K562 (cell line): Measurements from ENCODE around the gene BOD1L1. TPM values are rescaled to one million over a fixed set of nuclear protein-coding genes. Genes with fewer than 3 reads are reported as not detected.

ENCODE experiments used
- ATAC-seq: fragments of 200-7000 bp; cut with Tn5 transposase; 3 replicates; pipeline ENCODE4 v1.9.1; 2020; ENCODE audit warnings: moderate library complexity
- BruUV-seq: library from RNA; stranded (reverse); fragments of 400-500 nt; replicated peaks from 2 replicates; lab custom pipeline; 2021; lab: Mats Ljungman, UMichigan
- CTCF ChIA-PET: fragments of 300-600 bp; formaldehyde crosslinking; extraction: SDS; loops from one replicate; lab custom pipeline; 2021; ENCODE audit warnings: low intra/inter-chr PET ratio; lab: Yijun Ruan, JAX
- POLR2A ChIA-PET: fragments of 300-600, 350-650 bp; sonication (Branson Sonifier 250); formaldehyde crosslinking; extraction: SDS; loops from one replicate; lab custom pipeline; 2021; ENCODE audit warnings: antibody characterized with exemption, inconsistent platforms; lab: Yijun Ruan, JAX
- DNase-seq, 4 experiments: peaks; one replicate each; pipeline versions ENCODE4 v3.0.0 to v3.0.0-alpha.2; 2011 to 2018; ENCODE audit warnings: low spot score in 3 of 4, mixed read lengths in 3 of 4; ENCODE audit errors: extremely low read depth in 1 of 4
- FAIRE-seq: peaks from 2 replicates; lab custom pipeline; 2011; peaks lifted over from hg19 to GRCh38; lab: Jason Lieb, UNC
- H2AFZ ChIP-seq: 2 replicates; pipeline ENCODE4 v1.6.0; 2011; ENCODE audit warnings: low read depth, low read length, control low read depth, inconsistent platforms
- H3K27ac ChIP-seq: fragments of 200-600 bp; 3 replicates; pipeline ENCODE4 v1.8.0; 2011; ENCODE audit warnings: low read depth, mild to moderate bottlenecking, control low read depth, inconsistent platforms, low read length, moderate library complexity, mixed read lengths; ENCODE audit errors: extremely low read depth
- H3K27me3 ChIP-seq, 2 experiments: fragments of 300-600 bp in 1 of 2; 2 replicates in 1 of 2; 3 replicates in 1 of 2; pipeline versions ENCODE4 v1.6.0 to v1.8.0; 2011; ENCODE audit warnings: inconsistent platforms in 2 of 2, low read length in 2 of 2, mild to moderate bottlenecking in 1 of 2, mixed read lengths in 1 of 2, moderate library complexity in 1 of 2; ENCODE audit not compliant: control insufficient read depth in 2 of 2, insufficient read depth in 2 of 2
- H3K36me3 ChIP-seq: fragments of 300-600 bp; 3 replicates; pipeline ENCODE4 v1.8.0; 2011; ENCODE audit warnings: mild to moderate bottlenecking, low read length, inconsistent platforms; ENCODE audit not compliant: control insufficient read depth, insufficient read depth
- H3K4me1 ChIP-seq, 2 experiments: fragments of 200-600 bp in 1 of 2; replicated peaks in 1 of 2; 2 replicates in 1 of 2; 3 replicates in 1 of 2; pipeline versions ENCODE4 v1.5.1 to v1.8.0; 2011; ENCODE audit warnings: inconsistent platforms in 2 of 2, low read length in 2 of 2, mild to moderate bottlenecking in 1 of 2, mixed read lengths in 1 of 2, moderate library complexity in 1 of 2; ENCODE audit not compliant: control insufficient read depth in 2 of 2, insufficient read depth in 2 of 2
- H3K4me2 ChIP-seq: 2 replicates; pipeline ENCODE4 v1.6.1; 2011; ENCODE audit warnings: low read length, control low read depth, inconsistent platforms, mixed read lengths; ENCODE audit not compliant: insufficient read depth
- H3K4me3 ChIP-seq: fragments of 200-600 bp; sonication (generic), shearing (Covaris generic); 2 replicates; pipeline ENCODE4 v1.5.1; 2016; ENCODE audit warnings: control low read depth, inconsistent platforms
- H3K79me2 ChIP-seq: fragments of 200-600 bp; 3 replicates; pipeline ENCODE4 v1.8.0; 2011; ENCODE audit warnings: low read length, inconsistent platforms; ENCODE audit not compliant: control insufficient read depth, insufficient read depth
- H3K9ac ChIP-seq, 2 experiments: 2 replicates each; pipeline versions ENCODE4 v1.6.0 to v1.6.1; 2011; ENCODE audit warnings: low read depth in 2 of 2, low read length in 2 of 2, control low read depth in 1 of 2, inconsistent platforms in 1 of 2, mild to moderate bottlenecking in 1 of 2, mixed read lengths in 1 of 2; ENCODE audit not compliant: insufficient read depth in 1 of 2
- H3K9me1 ChIP-seq: one replicate; pipeline ENCODE4 v1.6.0; 2011; ENCODE audit warnings: inconsistent platforms, mild to moderate bottlenecking, low read length, moderate library complexity; ENCODE audit not compliant: control insufficient read depth, insufficient read depth
- H3K9me3 ChIP-seq: replicated peaks from 2 replicates; pipeline ENCODE4 v1.5.1; 2011; ENCODE audit warnings: low read depth, low read length, inconsistent platforms; ENCODE audit not compliant: control insufficient read depth, insufficient read depth
- H4K20me1 ChIP-seq: replicated peaks from 2 replicates; pipeline ENCODE4 v1.6.1; 2011; ENCODE audit warnings: low read length, inconsistent platforms, mixed read lengths; ENCODE audit not compliant: control insufficient read depth, insufficient read depth
- ADNP ChIP-seq: fragments of 200-800 bp; sonication (Bioruptor generic); IDR thresholded peaks from 2 replicates; pipeline ENCODE4 v1.6.1; 2016; ENCODE audit warnings: missing genetic modification characterization, missing compliant biosample characterization
- ARNT ChIP-seq, 2 experiments: fragments of 450-650 bp; IDR thresholded peaks; 2 replicates each; pipeline ENCODE4 v1.6.1; 2016; ENCODE audit warnings: mild to moderate bottlenecking in 1 of 2
- BCOR ChIP-seq: fragments of 450-650 bp; IDR thresholded peaks from 2 replicates; pipeline ENCODE4 v1.6.1; 2016
- CBX1 ChIP-seq: sonication (generic); IDR thresholded peaks from 2 replicates; pipeline ENCODE4 v1.6.1; 2016; ENCODE audit warnings: antibody characterized with exemption, low read depth, mild to moderate bottlenecking
- FOXO4 ChIP-seq: fragments of 450-650 bp; formaldehyde crosslinking; IDR thresholded peaks from 2 replicates; pipeline ENCODE4 v1.4.0; 2020; ENCODE audit warnings: mild to moderate bottlenecking, moderate library complexity
- HDAC2 ChIP-seq: fragments of 450-650 bp; IDR thresholded peaks from 2 replicates; pipeline ENCODE4 v1.6.1; 2016; ENCODE audit warnings: mild to moderate bottlenecking
- KDM1A ChIP-seq, 2 experiments: fragments of 450-650 bp; IDR thresholded peaks; 2 replicates each; pipeline ENCODE4 v1.6.1; 2016; ENCODE audit warnings: mild to moderate bottlenecking in 2 of 2
- RBM25 ChIP-seq: fragments of 200-400 bp; formaldehyde crosslinking; IDR thresholded peaks from 2 replicates; pipeline ENCODE4 v1.6.1; 2018; ENCODE audit warnings: low read length, low read depth, moderate library complexity; ENCODE audit not compliant: severe bottlenecking
- THRA ChIP-seq: fragments of 450-650 bp; IDR thresholded peaks from 2 replicates; pipeline ENCODE4 v1.6.1; 2017; ENCODE audit warnings: mild to moderate bottlenecking, moderate library complexity
- VEZF1 ChIP-seq: fragments of 200-800 bp; sonication (Bioruptor generic); IDR thresholded peaks from 2 replicates; pipeline ENCODE4 v1.6.1; 2017; ENCODE audit warnings: missing genetic modification characterization, missing compliant biosample characterization
- WGBS: fragments of 100-300 bp; shearing (Covaris generic); methylation state at CpG from one replicate; pipeline ENCODE4 v1.1.6; 2016; ENCODE audit warnings: low coverage, mixed read lengths; ENCODE audit not compliant: insufficient coverage; ENCODE audit errors: missing lambda C conversion rate; 5-methylcytosine and 5-hydroxymethylcytosine counted together
- in situ Hi-C: fragments of 300-500 bp; cut with MboI; formaldehyde crosslinking; loops from 4 replicates; pipeline ENCODE4 v1.15.0; 2018; ENCODE audit warnings: inconsistent platforms, mixed read lengths
- intact Hi-C: fragments of 100-400 bp; cut with micrococcal nuclease; formaldehyde crosslinking; loops from 2 replicates; pipeline ENCODE4 v1.14.2; 2022
- polyA plus RNA-seq, 8 experiments: library from polyadenylated mRNA; depleted of rRNA in 4 of 8; stranded (reverse) in 5 of 8; unstranded in 3 of 8; fragments of >200 nt; fragmentation: Nextera tagmentation in 2 of 8; fragmentation: Illumina TruSeq in 1 of 8; extraction: Ambion mirVana in 2 of 8; extraction: Trizol in 1 of 8; gene quantifications; 2 replicates each; pipeline versions ENCODE4 v1.2.1 to v1.2.3, GENCODE V29; 2011 to 2014; ENCODE audit warnings: inconsistent platforms in 1 of 8, missing spikeins in 1 of 8
- total RNA-seq, 7 experiments: library from RNA; depleted of rRNA in 6 of 7; stranded (reverse); fragments of >200 nt in 6 of 7; fragmentation: Illumina TruSeq in 2 of 7; extraction: Trizol in 2 of 7; gene quantifications; 2 replicates each; pipeline versions ENCODE4 v1.2.1 to v1.2.3, GENCODE V29; 2011 to 2021; ENCODE audit warnings: low replicate concordance in 1 of 7

BOD1L1 gene
- total and polyA plus RNA-seq, 9 of the 15 experiments (the other 6 are each of a cell fraction or from before 2014, with no cell fraction given): 4.8 to 23.2 (median 17.7) TPM

GRCh38 chr4:13548059-13548983 lies 79.2 kb downstream of the BOD1L1 start:
- H3K9me1 ChIP-seq: no peaks in the 10 kb centered on the region
- TF ChIP-seq ADNP (tag): peak; percentile 82
- peak; percentile 47 to 77; a peak in 3 of 4 replicates for TF ChIP-seq KDM1A (IDR thresholded peaks at IDR 0.05)
- TF ChIP-seq ARNT (IDR thresholded peaks at IDR 0.05): 0 out of 4 replicates have a peak, but pooled peaks of 1 of the 2 experiments have one; percentile 26
- TF ChIP-seq VEZF1 (CRISPR knock-in tag): peak; percentile 13; the same call in 1 of the 2 replicates
- TF ChIP-seq RBM25: peak; percentile 93
- 0 out of 2 replicates have a peak, but pooled peaks have one; percentile 23 for TF ChIP-seq CBX1
- no peak for TF ChIP-seq THRA
- TF ChIP-seq HDAC2: peak; percentile 58; the same call in 1 of the 2 replicates
- no peak for TF ChIP-seq FOXO4 (CRISPR knock-in tag)
- TF ChIP-seq BCOR: peak; percentile 77
- no peaks in the 10 kb centered on the region for H3K79me2 ChIP-seq
- no peak for DNase-seq
- FAIRE-seq: no peak
- 9% methylated on average over 24 of the region's 35 CpGs for WGBS
- H3K36me3 ChIP-seq: no peaks in the 10 kb centered on the region
- peak overlapping the region; percentile 28 for H3K4me3 ChIP-seq
- ChIA-PET POLR2A (no interaction called here), CTCF (interaction anchor here (1.0 to 3.7 kb wide), 2 partner anchors 696 to 824 kb away, joined by 3 to 25 read pairs; no protein-coding TSS in a partner anchor)
- H3K4me2 ChIP-seq: peak overlapping the region; percentile 83
- H3K4me1 ChIP-seq: peaks cover 2 to 31% of the 10 kb centered on the region in 2 experiments; a peak in 4 of 5 replicates
- BruUV-seq: no TSS peak
- in situ Hi-C loops: loop anchor here (5.0 kb wide), 1 partner anchor 701 kb away; no protein-coding TSS in a partner anchor
- peaks cover 0 to 4% of the 10 kb centered on the region in 2 experiments; a peak in 1 of 5 replicates for H3K27me3 ChIP-seq
- H2AFZ ChIP-seq: peak overlapping the region; percentile 51; the same call in 1 of the 2 replicates
- no peak overlapping the region for H3K9ac ChIP-seq
- H4K20me1 ChIP-seq: no peaks in the 10 kb centered on the region
- ATAC-seq: no peak
- H3K27ac ChIP-seq: no peak overlapping the region
- peaks cover 3% of the 10 kb centered on the region; the same call in 1 of the 2 replicates for H3K9me3 ChIP-seq
- intact Hi-C loops: loop anchor here (5.0 kb wide), 2 partner anchors 66 to 116 kb away; partner anchors contain the start of gene RAB28
